H1 (cell line): ENCODE data around the gene CEL. TPM values are rescaled to one million over a fixed set of nuclear protein-coding genes. Genes with fewer than 3 reads are reported as not detected.

Experiments
- CTCF ChIA-PET: fragments of 300-600 bp; sonication (Branson Sonifier 250); formaldehyde crosslinking; loops from one replicate; lab custom pipeline; 2021; ENCODE audit not compliant: partially characterized antibody; lab: Charles Lee
- POLR2A ChIA-PET: fragments of 300-600 bp; sonication (Branson Sonifier 250); formaldehyde crosslinking; loops from one replicate; lab custom pipeline; 2021; ENCODE audit warnings: inconsistent platforms; ENCODE audit not compliant: partially characterized antibody; lab: Charles Lee
- DNase-seq, 2 experiments: peaks; one replicate each; pipeline versions ENCODE4 v3.0.0 to v3.0.0-alpha.2; 2010 to 2022; ENCODE audit warnings: low spot score in 2 of 2, low read depth in 1 of 2, mixed read lengths in 1 of 2
- FAIRE-seq: peaks from 2 replicates; lab custom pipeline; 2011; peaks lifted over from hg19 to GRCh38; lab: Jason Lieb, UNC
- H2AFZ ChIP-seq: 2 replicates; pipeline ENCODE4 v1.8.1; 2012; ENCODE audit warnings: low read length, inconsistent platforms
- H2AK5ac ChIP-seq: 2 replicates; pipeline ENCODE4 v1.6.1; 2013; ENCODE audit warnings: low read depth, low read length
- H2BK120ac ChIP-seq: replicated peaks from 2 replicates; pipeline ENCODE3; 2013; ENCODE audit warnings: low read depth, low read length, inconsistent platforms
- H2BK12ac ChIP-seq: 2 replicates; pipeline ENCODE4 v1.6.1; 2013; ENCODE audit warnings: low read depth, low read length
- H2BK15ac ChIP-seq: 2 replicates; pipeline ENCODE4 v1.6.1; 2013; ENCODE audit warnings: low read length
- H2BK20ac ChIP-seq: 2 replicates; pipeline ENCODE4 v1.6.1; 2013; ENCODE audit warnings: low read length
- H2BK5ac ChIP-seq: 2 replicates; pipeline ENCODE4 v1.6.1; 2013; ENCODE audit warnings: low read depth, low read length
- H3K14ac ChIP-seq: 2 replicates; pipeline ENCODE4 v1.6.1; 2013; ENCODE audit warnings: inconsistent platforms; ENCODE audit not compliant: insufficient read length
- H3K18ac ChIP-seq: 2 replicates; pipeline ENCODE4 v1.6.1; 2013; ENCODE audit warnings: low read length; ENCODE audit errors: extremely low read depth
- H3K23ac ChIP-seq: 2 replicates; pipeline ENCODE4 v1.6.1; 2013; ENCODE audit warnings: inconsistent platforms; ENCODE audit not compliant: insufficient read length
- H3K23me2 ChIP-seq: 2 replicates; pipeline ENCODE4 v1.6.1; 2013; ENCODE audit warnings: low read depth, low read length
- H3K27ac ChIP-seq: 2 replicates; pipeline ENCODE4 v1.6.1; 2011; ENCODE audit warnings: low read depth, low read length, inconsistent platforms
- H3K27me3 ChIP-seq, 4 experiments: replicated peaks in 1 of 4; 1 replicate in 1 of 4; 2 replicates in 3 of 4; pipeline versions ENCODE4 v1.6.1 to v1.8.1; 2011 to 2013; ENCODE audit warnings: low read length in 3 of 4, mild to moderate bottlenecking in 3 of 4, inconsistent platforms in 2 of 4, mixed read lengths in 2 of 4, moderate library complexity in 1 of 4; ENCODE audit not compliant: control insufficient read depth in 3 of 4, insufficient read depth in 3 of 4; ENCODE audit errors: extremely low read depth in 1 of 4
- H3K36me3 ChIP-seq, 4 experiments: 2 replicates each; pipeline versions ENCODE4 v1.6.1 to v1.8.1; 2011 to 2013; ENCODE audit warnings: mild to moderate bottlenecking in 4 of 4, low read length in 3 of 4, moderate library complexity in 2 of 4, control low read depth in 1 of 4, inconsistent platforms in 1 of 4; ENCODE audit not compliant: insufficient read depth in 4 of 4, control insufficient read depth in 2 of 4
- H3K4ac ChIP-seq: replicated peaks from 2 replicates; pipeline ENCODE3; 2013; ENCODE audit warnings: low read length, low read depth, mixed read lengths, inconsistent platforms; ENCODE audit not compliant: insufficient read length
- H3K4me1 ChIP-seq, 4 experiments: replicated peaks in 1 of 4; 1 replicate in 1 of 4; 2 replicates in 3 of 4; pipeline versions ENCODE4 v1.6.1 to v1.8.1; 2011 to 2013; ENCODE audit warnings: low read length in 3 of 4, inconsistent platforms in 2 of 4, mixed read lengths in 1 of 4; ENCODE audit not compliant: insufficient read depth in 4 of 4, control insufficient read depth in 3 of 4
- H3K4me2 ChIP-seq, 2 experiments: 2 replicates each; pipeline versions ENCODE4 v1.6.1 to v1.8.1; 2011 to 2013; ENCODE audit warnings: low read depth in 2 of 2, low read length in 2 of 2, control low read depth in 1 of 2, inconsistent platforms in 1 of 2, mild to moderate bottlenecking in 1 of 2; ENCODE audit not compliant: insufficient read depth in 1 of 2
- H3K4me3 ChIP-seq, 4 experiments: fragments of 200-600, 300-600 bp in 1 of 4; sonication (generic), shearing (Covaris generic), sonication (Bioruptor Twin) in 1 of 4; 2 replicates each; pipeline versions ENCODE4 v1.5.1 to v1.8.1; 2011 to 2016; ENCODE audit warnings: low read length in 4 of 4, low read depth in 3 of 4, control low read depth in 2 of 4, inconsistent platforms in 2 of 4, mild to moderate bottlenecking in 2 of 4, mixed read lengths in 1 of 4, moderate library complexity in 1 of 4; ENCODE audit not compliant: insufficient read depth in 2 of 4; ENCODE audit errors: extremely low read depth in 1 of 4
- H3K56ac ChIP-seq: replicated peaks from 2 replicates; pipeline ENCODE3; 2013; ENCODE audit warnings: low read depth, mild to moderate bottlenecking, mixed read lengths, low read length, inconsistent platforms; ENCODE audit not compliant: insufficient read length
- H3K79me1 ChIP-seq: 2 replicates; pipeline ENCODE4 v1.6.1; 2013; ENCODE audit warnings: low read depth, low read length, control low read depth
- H3K79me2 ChIP-seq, 2 experiments: 2 replicates each; pipeline versions ENCODE4 v1.6.1 to v1.8.1; 2012 to 2013; ENCODE audit warnings: low read length in 2 of 2, mild to moderate bottlenecking in 2 of 2, inconsistent platforms in 1 of 2; ENCODE audit not compliant: insufficient read depth in 2 of 2, control insufficient read depth in 1 of 2
- H3K9ac ChIP-seq, 4 experiments: replicated peaks in 1 of 4; 1 replicate in 1 of 4; 2 replicates in 3 of 4; pipeline versions ENCODE4 v1.6.1 to v1.8.1; 2011 to 2013; ENCODE audit warnings: low read depth in 3 of 4, low read length in 3 of 4, control low read depth in 2 of 4, mild to moderate bottlenecking in 2 of 4, moderate library complexity in 2 of 4, inconsistent platforms in 1 of 4; ENCODE audit errors: extremely low read depth in 1 of 4
- H3K9me3 ChIP-seq, 2 experiments: 2 replicates each; pipeline versions ENCODE4 v1.6.1 to v1.8.1; 2012 to 2013; ENCODE audit warnings: mild to moderate bottlenecking in 2 of 2, moderate library complexity in 2 of 2, control low read depth in 1 of 2, inconsistent platforms in 1 of 2, low read depth in 1 of 2, low read length in 1 of 2, mixed read lengths in 1 of 2; ENCODE audit not compliant: insufficient read depth in 2 of 2
- H4K20me1 ChIP-seq, 2 experiments: replicated peaks in 1 of 2; 2 replicates each; pipeline versions ENCODE3 to v1.8.1; 2011 to 2013; ENCODE audit warnings: inconsistent platforms in 2 of 2, low read length in 2 of 2, mild to moderate bottlenecking in 1 of 2; ENCODE audit not compliant: insufficient read depth in 2 of 2, control insufficient read depth in 1 of 2
- H4K5ac ChIP-seq: 2 replicates; pipeline ENCODE4 v1.6.1; 2013; ENCODE audit warnings: low read length, low read depth, mixed read lengths, inconsistent platforms; ENCODE audit not compliant: insufficient read length
- H4K8ac ChIP-seq: 2 replicates; pipeline ENCODE4 v1.8.0; 2013; ENCODE audit warnings: mild to moderate bottlenecking, moderate library complexity, low read length, inconsistent platforms; ENCODE audit not compliant: insufficient read depth; ENCODE audit errors: extremely low read depth
- H4K91ac ChIP-seq: replicated peaks from 2 replicates; pipeline ENCODE3; 2013; ENCODE audit warnings: low read length, mixed read lengths, inconsistent platforms; ENCODE audit not compliant: insufficient read length
- HDAC2 ChIP-seq, 2 experiments: fragments of 300-600 bp in 1 of 2; sonication (generic) in 1 of 2; IDR thresholded peaks; 2 replicates each; pipeline ENCODE4 v1.6.1; 2011 to 2012; ENCODE audit warnings: low read depth in 2 of 2, low read length in 2 of 2, mild to moderate bottlenecking in 2 of 2, moderate library complexity in 2 of 2, borderline replicate concordance in 1 of 2, inconsistent platforms in 1 of 2
- JUN ChIP-seq: IDR thresholded peaks from 2 replicates; pipeline ENCODE4 v1.6.1; 2011; ENCODE audit warnings: low read depth, mild to moderate bottlenecking, improper control_type of control experiment, low read length
- POLR2AphosphoS5 ChIP-seq: IDR thresholded peaks from 2 replicates; pipeline ENCODE4 v1.6.1; 2011; ENCODE audit warnings: low read depth, low read length
- TAF1 ChIP-seq: IDR thresholded peaks from 2 replicates; pipeline ENCODE4 v1.6.1; 2011; ENCODE audit warnings: mild to moderate bottlenecking, low read depth, low read length
- WGBS, 2 experiments: shearing (Covaris generic) in 1 of 2; methylation state at CpG; one replicate each; pipeline versions ENCODE4 v1.1.6 to v1.1.7; 2013 to 2015; ENCODE audit warnings: low lambda C conversion rate in 2 of 2, mixed read lengths in 2 of 2, inconsistent platforms in 1 of 2, low coverage in 1 of 2, missing lambda C conversion rate in 1 of 2; ENCODE audit not compliant: insufficient replicate concordance in 2 of 2, insufficient coverage in 1 of 2, insufficient read length in 1 of 2; ENCODE audit errors: extremely low coverage in 1 of 2, missing lambda C conversion rate in 1 of 2; 5-methylcytosine and 5-hydroxymethylcytosine counted together
- polyA plus RNA-seq, 7 experiments: library from polyadenylated mRNA; depleted of rRNA in 3 of 7; stranded (reverse) in 5 of 7; unstranded in 2 of 7; fragments of >200 nt in 5 of 7; fragments of 200-250 nt in 2 of 7; gene quantifications; 1 replicate in 5 of 7; 2 replicates in 1 of 7; 4 replicates in 1 of 7; pipeline versions ENCODE4 v1.2.1 to v1.2.3, GENCODE V29; 2011 to 2013; ENCODE audit warnings: missing spikeins in 2 of 7, mixed read lengths in 2 of 7
- total RNA-seq: library from RNA; stranded (reverse); fragmentation: NEBNext Ultra II Directional; extraction: Animal tissue kit (Norgen Biotek cat#: 25700); gene quantifications from 2 replicates; pipeline ENCODE4 v1.2.1, GENCODE V29; 2021

The CEL gene
- total and polyA plus RNA-seq, 2 of the 8 experiments (the other 6 are each of a cell fraction or from before 2014, with no cell fraction given) = 1.8 to 3.4 TPM

GRCh38 chr9:133090187-133090586, 28.4 kb downstream of the CEL start:
- H3K79me1 ChIP-seq = no peaks in the 10 kb centered on the region
- H3K27ac ChIP-seq = no peak overlapping the region
- no peak overlapping the region for H2BK20ac ChIP-seq
- no peak for FAIRE-seq
- H3K14ac ChIP-seq = no peak overlapping the region
- ChIA-PET CTCF (interaction anchor here (0.8 to 2.9 kb wide), 7 partner anchors 13 to 239 kb away, joined by 3 to 23 read pairs (median 4); no protein-coding TSS in a partner anchor), POLR2A (no interaction called here)
- no peak overlapping the region for H2AK5ac ChIP-seq
- H3K4me2 ChIP-seq = no peak overlapping the region
- H3K36me3 ChIP-seq = no peaks in the 10 kb centered on the region
- H2AFZ ChIP-seq = no peak overlapping the region
- H3K56ac ChIP-seq = no peak overlapping the region
- H3K18ac ChIP-seq = no peak overlapping the region
- H3K4me1 ChIP-seq = no peaks in the 10 kb centered on the region
- no peak overlapping the region for H3K4me3 ChIP-seq
- H3K23ac ChIP-seq = no peak overlapping the region
- no peak overlapping the region for H2BK12ac ChIP-seq
- no peak overlapping the region for H2BK15ac ChIP-seq
- H4K8ac ChIP-seq = no peak overlapping the region
- H3K4ac ChIP-seq = no peak overlapping the region
- DNase-seq = no peak
- no peak overlapping the region for H2BK120ac ChIP-seq
- H4K5ac ChIP-seq = no peak overlapping the region
- TF ChIP-seq JUN (no peak), TAF1 (no peak), HDAC2 (IDR thresholded peaks at IDR 0.05; ENCODE audit: borderline replicate concordance in 1 of 2, low read depth in 2 of 2, low read length in 2 of 2) (no peak), POLR2AphosphoS5 (no peak)
- H3K27me3 ChIP-seq = peaks cover 0 to 3% (median 0%) of the 10 kb centered on the region in 4 experiments; a peak in 1 of 7 replicates
- WGBS, 2 experiments = 87% methylated on average over 6 of the region's 6 CpGs; no CpG with 5 or more reads in 1 of the 2 experiments
- no peaks in the 10 kb centered on the region for H3K79me2 ChIP-seq
- no peak overlapping the region for H2BK5ac ChIP-seq
- no peak overlapping the region for H4K91ac ChIP-seq
- no peak overlapping the region for H3K9ac ChIP-seq
- no peaks in the 10 kb centered on the region for H4K20me1 ChIP-seq
- H3K9me3 ChIP-seq = no peaks in the 10 kb centered on the region
- H3K23me2 ChIP-seq = no peaks in the 10 kb centered on the region
